Measurements from ENCODE around the gene WDR19. TPM values are rescaled to one million over a fixed set of nuclear protein-coding genes. Genes with fewer than 3 reads are reported as not detected.

WDR19 gene
- total and polyA plus RNA-seq, 2 donors (not counting 3 experiments of a cell fraction or from before 2014, with no cell fraction given): 27.1 to 28.2 TPM

DNA sequence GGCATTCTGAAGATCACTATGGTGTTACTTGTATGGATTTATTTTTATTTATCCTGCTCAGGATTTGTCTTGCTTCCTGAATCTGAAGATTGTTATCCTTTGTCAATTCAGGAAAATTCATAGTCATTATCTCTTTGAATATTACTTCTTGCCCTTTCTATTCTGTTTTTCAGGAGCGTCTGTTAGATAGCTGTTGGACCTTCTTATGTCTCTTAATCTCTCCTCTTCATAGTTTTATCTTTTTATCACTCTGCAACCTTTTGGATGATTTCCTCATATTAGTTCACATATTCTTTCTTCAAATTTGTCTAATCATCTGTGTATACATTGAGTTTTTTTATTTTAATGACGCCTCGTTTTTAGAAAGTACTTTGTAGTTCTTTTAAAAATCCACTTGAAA, 19.6 kb downstream of the WDR19 start:
- CTCF ChIA-PET: interaction anchor here (0.5 kb wide), 1 partner anchor 29 kb away, joined by 3 read pairs; no protein-coding TSS in a partner anchor
- dilution Hi-C loops (cut with MboI; ENCODE audit: extremely low pct_ligation_motif_present, low sequenced_read_pairs): no loop called here
- no peaks in the 10 kb centered on the region for H3K27me3 ChIP-seq (ENCODE audit: control insufficient read depth in 2 of 2, insufficient read depth in 2 of 2, low read length in 2 of 2)
- FAIRE-seq (no peak), DNase-seq (ENCODE audit: low read depth, low spot score) (no peak)
- TF ChIP-seq MYC (IDR thresholded peaks at IDR 0.05; ENCODE audit: low read depth, low read length): no peak
- no peak for TF ChIP-seq POLR2AphosphoS5 (IDR thresholded peaks at IDR 0.05; ENCODE audit: insufficient read depth, low read depth, low read length)
- TF ChIP-seq, protein P1, sequence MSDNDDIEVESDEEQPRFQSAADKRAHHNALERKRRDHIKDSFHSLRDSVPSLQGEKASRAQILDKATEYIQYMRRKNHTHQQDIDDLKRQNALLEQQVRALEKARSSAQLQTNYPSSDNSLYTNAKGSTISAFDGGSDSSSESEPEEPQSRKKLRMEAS (IDR thresholded peaks at IDR 0.05; ENCODE audit: insufficient read depth, insufficient read length): no peak
- H3K27ac ChIP-seq (ENCODE audit: insufficient read depth, low read depth, low read length): no peak overlapping the region
- no peak overlapping the region for H3K4me2 ChIP-seq (ENCODE audit: insufficient read depth, low read length)
- H3K9ac ChIP-seq (replicated peaks; ENCODE audit: extremely low read depth, insufficient read depth, low read length): no peak overlapping the region
- H3K36me3 ChIP-seq (ENCODE audit: control insufficient read depth in 2 of 2, extremely low read depth in 1 of 2, insufficient read depth in 2 of 2, low read length in 2 of 2): peaks cover 2 to 3% of the 10 kb centered on the region in 2 experiments
- no peaks in the 10 kb centered on the region for H3K9me1 ChIP-seq (replicated peaks; ENCODE audit: control insufficient read depth, extremely low read depth, insufficient read depth, low read length)
- POLR2A ChIA-PET: no interaction called here
- H4K20me1 ChIP-seq (replicated peaks; ENCODE audit: control insufficient read depth, extremely low read depth, insufficient read depth, low read length): no peaks in the 10 kb centered on the region
- H2AFZ ChIP-seq (ENCODE audit: low read depth, low read length): no peak overlapping the region
- BruUV-seq (replicated peaks): no TSS peak
- no peaks in the 10 kb centered on the region for H3K4me1 ChIP-seq (ENCODE audit: control insufficient read depth, extremely low read depth, insufficient read depth, low read length)
- no peak overlapping the region for H3K4me3 ChIP-seq (replicated peaks in 1 of 3; ENCODE audit: insufficient read depth in 1 of 3, low read depth in 1 of 3, low read length in 3 of 3)
- no peaks in the 10 kb centered on the region for H3K79me2 ChIP-seq (ENCODE audit: control insufficient read depth, insufficient read depth, low read length)
- H3K9me3 ChIP-seq (replicated peaks; ENCODE audit: control insufficient read depth, insufficient read depth, low read length): no peaks in the 10 kb centered on the region
- intact Hi-C loops (cut with micrococcal nuclease): no loop called here

DNA sequence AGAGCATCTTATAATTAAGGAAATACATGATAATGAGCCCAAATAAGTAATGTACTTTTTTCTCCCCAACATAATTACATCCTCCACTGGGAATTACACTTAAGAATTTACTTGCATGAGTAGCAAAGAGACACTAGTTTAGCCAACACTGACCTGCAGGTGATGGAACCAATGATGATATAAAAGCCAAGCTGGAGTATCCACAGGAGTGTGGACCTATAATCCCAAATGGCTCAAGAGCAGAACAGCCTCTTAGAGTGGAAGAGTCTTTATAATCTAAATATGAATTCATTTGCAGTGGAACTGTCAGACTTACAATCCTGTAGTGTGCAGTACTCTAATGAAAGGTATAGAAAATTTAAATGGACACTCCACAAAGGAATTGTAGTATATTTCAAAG, 22.2 kb downstream of the WDR19 start:
- no peak for TF ChIP-seq EZH2 (IDR thresholded peaks at IDR 0.05; ENCODE audit: borderline replicate concordance, low read depth, low read length, severe bottlenecking)
- TF ChIP-seq, protein P2, sequence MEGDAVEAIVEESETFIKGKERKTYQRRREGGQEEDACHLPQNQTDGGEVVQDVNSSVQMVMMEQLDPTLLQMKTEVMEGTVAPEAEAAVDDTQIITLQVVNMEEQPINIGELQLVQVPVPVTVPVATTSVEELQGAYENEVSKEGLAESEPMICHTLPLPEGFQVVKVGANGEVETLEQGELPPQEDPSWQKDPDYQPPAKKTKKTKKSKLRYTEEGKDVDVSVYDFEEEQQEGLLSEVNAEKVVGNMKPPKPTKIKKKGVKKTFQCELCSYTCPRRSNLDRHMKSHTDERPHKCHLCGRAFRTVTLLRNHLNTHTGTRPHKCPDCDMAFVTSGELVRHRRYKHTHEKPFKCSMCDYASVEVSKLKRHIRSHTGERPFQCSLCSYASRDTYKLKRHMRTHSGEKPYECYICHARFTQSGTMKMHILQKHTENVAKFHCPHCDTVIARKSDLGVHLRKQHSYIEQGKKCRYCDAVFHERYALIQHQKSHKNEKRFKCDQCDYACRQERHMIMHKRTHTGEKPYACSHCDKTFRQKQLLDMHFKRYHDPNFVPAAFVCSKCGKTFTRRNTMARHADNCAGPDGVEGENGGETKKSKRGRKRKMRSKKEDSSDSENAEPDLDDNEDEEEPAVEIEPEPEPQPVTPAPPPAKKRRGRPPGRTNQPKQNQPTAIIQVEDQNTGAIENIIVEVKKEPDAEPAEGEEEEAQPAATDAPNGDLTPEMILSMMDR (IDR thresholded peaks at IDR 0.05; ENCODE audit: extremely low read depth in 1 of 2, insufficient read depth in 1 of 2, low read depth in 1 of 2, low read length in 2 of 2): no peak
- TF ChIP-seq, protein P1 (IDR thresholded peaks at IDR 0.05; ENCODE audit: insufficient read depth, insufficient read length): no peak
- no peak for TF ChIP-seq MYC (IDR thresholded peaks at IDR 0.05; ENCODE audit: low read depth, low read length)
- TF ChIP-seq POLR2A (IDR thresholded peaks at IDR 0.05; ENCODE audit: low read depth, low read length): no peak
- no peak for TF ChIP-seq GATA2 (IDR thresholded peaks at IDR 0.05; ENCODE audit: insufficient read depth, insufficient read length, low read depth, low read length)
- TF ChIP-seq JUN (IDR thresholded peaks at IDR 0.05; ENCODE audit: borderline replicate concordance, insufficient read depth, insufficient read length, low read depth): no peak
- no peak for TF ChIP-seq POLR2AphosphoS5 (IDR thresholded peaks at IDR 0.05; ENCODE audit: insufficient read depth, low read depth, low read length)
- TF ChIP-seq FOS (IDR thresholded peaks at IDR 0.05; ENCODE audit: borderline replicate concordance, insufficient read depth, low read length): no peak
- no peak for DNase-seq (ENCODE audit: low read depth, low spot score)
- intact Hi-C loops (cut with micrococcal nuclease) (no loop called here), dilution Hi-C loops (cut with MboI; ENCODE audit: extremely low pct_ligation_motif_present, low sequenced_read_pairs) (no loop called here)
- Histone ChIP-seq H3K27me3 (ENCODE audit: control insufficient read depth in 2 of 2, insufficient read depth in 2 of 2, low read length in 2 of 2) (no peaks in the 10 kb centered on the region), H3K4me1 (ENCODE audit: control insufficient read depth, extremely low read depth, insufficient read depth, low read length) (no peaks in the 10 kb centered on the region), H3K36me3 (ENCODE audit: control insufficient read depth in 2 of 2, extremely low read depth in 1 of 2, insufficient read depth in 2 of 2, low read length in 2 of 2) (peaks cover 2 to 3% of the 10 kb centered on the region in 2 experiments), H3K9me1 (replicated peaks; ENCODE audit: control insufficient read depth, extremely low read depth, insufficient read depth, low read length) (no peaks in the 10 kb centered on the region), H3K9ac (replicated peaks; ENCODE audit: extremely low read depth, insufficient read depth, low read length) (no peak overlapping the region), H3K27ac (ENCODE audit: insufficient read depth, low read depth, low read length) (no peak overlapping the region), H3K9me3 (replicated peaks; ENCODE audit: control insufficient read depth, insufficient read depth, low read length) (no peaks in the 10 kb centered on the region), H3K79me2 (ENCODE audit: control insufficient read depth, insufficient read depth, low read length) (no peaks in the 10 kb centered on the region), H3K4me2 (ENCODE audit: insufficient read depth, low read length) (no peak overlapping the region), H4K20me1 (replicated peaks; ENCODE audit: control insufficient read depth, extremely low read depth, insufficient read depth, low read length) (no peaks in the 10 kb centered on the region), H3K4me3 (replicated peaks in 1 of 3; ENCODE audit: insufficient read depth in 1 of 3, low read depth in 1 of 3, low read length in 3 of 3) (no peak overlapping the region), H2AFZ (ENCODE audit: low read depth, low read length) (no peak overlapping the region)
- no TSS peak for BruUV-seq (replicated peaks)
- CTCF ChIA-PET: no interaction called here
- no peak for FAIRE-seq
- POLR2A ChIA-PET: no interaction called here

Data from endothelial cell of umbilical vein (primary cell).